Endothelial cell (in vitro differentiated cells): Measurements from ENCODE around the gene KMT5C. TPM values are rescaled to one million over a fixed set of nuclear protein-coding genes. Genes with fewer than 3 reads are reported as not detected.

Experiments
- DNase-seq: peaks from one replicate; pipeline ENCODE4 v3.0.0; 2021; ENCODE audit warnings: low spot score
- H3K27ac Mint-ChIP-seq: one replicate; pipeline ENCODE4 v1.8.0; 2021; ENCODE audit warnings: mixed read lengths, inconsistent platforms; ENCODE audit not compliant: unreplicated experiment
- H3K27me3 Mint-ChIP-seq: one replicate; pipeline ENCODE4 v1.8.0; 2021; ENCODE audit warnings: mild to moderate bottlenecking, moderate library complexity, mixed read lengths, inconsistent platforms; ENCODE audit not compliant: unreplicated experiment
- H3K36me3 Mint-ChIP-seq: one replicate; pipeline ENCODE4 v1.8.0; 2021; ENCODE audit warnings: mild to moderate bottlenecking, low read depth, mixed read lengths, inconsistent platforms; ENCODE audit not compliant: unreplicated experiment
- H3K4me1 Mint-ChIP-seq: one replicate; pipeline ENCODE4 v1.8.0; 2021; ENCODE audit warnings: mild to moderate bottlenecking, mixed read lengths, inconsistent platforms; ENCODE audit not compliant: unreplicated experiment
- H3K4me3 Mint-ChIP-seq: one replicate; pipeline ENCODE4 v1.8.0; 2021; ENCODE audit warnings: mild to moderate bottlenecking, mixed read lengths, inconsistent platforms; ENCODE audit not compliant: unreplicated experiment
- H3K9me3 Mint-ChIP-seq: one replicate; pipeline ENCODE4 v1.8.0; 2021; ENCODE audit warnings: mixed read lengths, inconsistent platforms; ENCODE audit not compliant: unreplicated experiment
- total RNA-seq: library from RNA; stranded (reverse); fragmentation: NEBNext Ultra II Directional; extraction: Animal tissue kit (Norgen Biotek cat#: 25700); gene quantifications from one replicate; pipeline ENCODE4 v1.2.1, GENCODE V29; 2021; ENCODE audit not compliant: unreplicated experiment
- TF ChIP-seq, protein P1 (sequence below): fragments of 200-600 bp; sonication (generic); IDR thresholded peaks from one replicate; pipeline ENCODE4 v1.5.0; 2021; ENCODE audit warnings: antibody characterized with exemption; ENCODE audit not compliant: unreplicated experiment

Gene KMT5C
- total RNA-seq, 1 donor from 2014 or later: 18.4 TPM

- peaks cover 3% of the 10 kb centered on the region for H3K36me3 Mint-ChIP-seq
- TF ChIP-seq, protein P1, sequence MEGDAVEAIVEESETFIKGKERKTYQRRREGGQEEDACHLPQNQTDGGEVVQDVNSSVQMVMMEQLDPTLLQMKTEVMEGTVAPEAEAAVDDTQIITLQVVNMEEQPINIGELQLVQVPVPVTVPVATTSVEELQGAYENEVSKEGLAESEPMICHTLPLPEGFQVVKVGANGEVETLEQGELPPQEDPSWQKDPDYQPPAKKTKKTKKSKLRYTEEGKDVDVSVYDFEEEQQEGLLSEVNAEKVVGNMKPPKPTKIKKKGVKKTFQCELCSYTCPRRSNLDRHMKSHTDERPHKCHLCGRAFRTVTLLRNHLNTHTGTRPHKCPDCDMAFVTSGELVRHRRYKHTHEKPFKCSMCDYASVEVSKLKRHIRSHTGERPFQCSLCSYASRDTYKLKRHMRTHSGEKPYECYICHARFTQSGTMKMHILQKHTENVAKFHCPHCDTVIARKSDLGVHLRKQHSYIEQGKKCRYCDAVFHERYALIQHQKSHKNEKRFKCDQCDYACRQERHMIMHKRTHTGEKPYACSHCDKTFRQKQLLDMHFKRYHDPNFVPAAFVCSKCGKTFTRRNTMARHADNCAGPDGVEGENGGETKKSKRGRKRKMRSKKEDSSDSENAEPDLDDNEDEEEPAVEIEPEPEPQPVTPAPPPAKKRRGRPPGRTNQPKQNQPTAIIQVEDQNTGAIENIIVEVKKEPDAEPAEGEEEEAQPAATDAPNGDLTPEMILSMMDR: no peak
- H3K27me3 Mint-ChIP-seq: peaks cover 35% of the 10 kb centered on the region
- H3K4me3 Mint-ChIP-seq: peak within 1 kb of the TSS; percentile 73
- peak within 1 kb of the TSS; percentile 70 for H3K27ac Mint-ChIP-seq
- H3K9me3 Mint-ChIP-seq: no peaks in the 10 kb centered on the region
- H3K4me1 Mint-ChIP-seq: peaks cover 3% of the 10 kb centered on the region
- no peak for DNase-seq
These were observed 15.1 kb downstream of the KMT5C start, which contains the start of gene COX6B2 for GRCh38 chr19:55354698-55355212. Gene COX6B2 (minus strand): TSS chr19:55354719. CDS start chr19:55354521, 198 bp downstream.

DNA sequence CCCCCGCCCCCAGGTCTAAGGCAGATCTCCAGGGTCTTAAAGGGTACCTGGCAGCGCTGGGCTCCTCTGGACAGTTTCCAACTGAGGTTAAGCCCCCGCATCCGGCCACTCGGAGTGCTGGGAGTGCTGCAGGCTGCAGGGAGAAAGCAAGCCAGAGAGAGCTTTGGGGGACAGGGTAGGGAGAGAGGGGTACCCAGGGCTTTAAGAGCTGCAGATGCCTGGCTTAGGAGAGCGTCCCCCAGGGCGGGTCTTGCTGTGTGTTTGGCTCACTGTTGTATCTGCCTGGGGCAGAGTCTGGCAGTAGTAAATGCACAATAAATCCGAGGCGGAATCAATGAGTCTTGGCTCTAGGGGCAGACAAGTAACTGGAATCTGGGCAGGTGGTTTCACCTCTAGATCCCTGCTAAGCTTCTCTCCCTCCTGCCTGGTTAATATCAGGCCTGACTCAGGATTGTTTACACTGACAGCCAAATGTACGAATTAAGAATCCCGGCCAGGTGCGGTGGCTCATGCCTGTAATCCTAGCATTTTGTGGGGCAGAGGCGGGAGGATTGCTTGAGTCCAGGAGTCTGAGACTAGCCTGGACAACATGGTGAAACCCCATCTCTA lies 15.6 kb downstream of the KMT5C start:
- peaks cover 3% of the 10 kb centered on the region for H3K4me1 Mint-ChIP-seq
- H3K27ac Mint-ChIP-seq: peak overlapping the region; percentile 70
- peaks cover 3% of the 10 kb centered on the region for H3K36me3 Mint-ChIP-seq
- no peaks in the 10 kb centered on the region for H3K9me3 Mint-ChIP-seq
- DNase-seq: no peak
- H3K27me3 Mint-ChIP-seq: peaks cover 35% of the 10 kb centered on the region
- TF ChIP-seq, protein P1: no peak
- H3K4me3 Mint-ChIP-seq: no peak overlapping the region

- Mint-ChIP-seq H3K27me3 (peaks cover 17% of the 10 kb centered on the region), H3K4me1 (no peaks in the 10 kb centered on the region), H3K27ac (no peak overlapping the region), H3K9me3 (no peaks in the 10 kb centered on the region), H3K36me3 (peaks cover 3% of the 10 kb centered on the region), H3K4me3 (no peak overlapping the region)
- DNase-seq: no peak
- TF ChIP-seq, protein P1: no peak
These were observed 18.8 kb downstream of the KMT5C start for GRCh38 chr19:55358493-55358892.

- H3K4me3 Mint-ChIP-seq: no peak overlapping the region
These were observed 19.6 kb downstream of the KMT5C start for GRCh38 chr19:55358943-55359908.

More at GRCh38 chr19:55358943-55359908, 19.6 kb downstream of the KMT5C start:
- Mint-ChIP-seq H3K9me3 (no peaks in the 10 kb centered on the region), H3K36me3 (peaks cover 3% of the 10 kb centered on the region), H3K27me3 (peaks cover 22% of the 10 kb centered on the region), H3K4me1 (no peaks in the 10 kb centered on the region), H3K27ac (no peak overlapping the region)
- no peak for DNase-seq
- TF ChIP-seq, protein P1: no peak
